ENCODE measurements around the gene DCAF8L1.

- no peak for TF ChIP-seq POLR2A (IDR thresholded peaks at IDR 0.05)
- no peak for TF ChIP-seq CTCF (IDR thresholded peaks at IDR 0.05)
Measured at GRCh38 chrX:27964432-27964831, 16.8 kb downstream of the DCAF8L1 start.
